Measurements from ENCODE around the gene KL.

DNA sequence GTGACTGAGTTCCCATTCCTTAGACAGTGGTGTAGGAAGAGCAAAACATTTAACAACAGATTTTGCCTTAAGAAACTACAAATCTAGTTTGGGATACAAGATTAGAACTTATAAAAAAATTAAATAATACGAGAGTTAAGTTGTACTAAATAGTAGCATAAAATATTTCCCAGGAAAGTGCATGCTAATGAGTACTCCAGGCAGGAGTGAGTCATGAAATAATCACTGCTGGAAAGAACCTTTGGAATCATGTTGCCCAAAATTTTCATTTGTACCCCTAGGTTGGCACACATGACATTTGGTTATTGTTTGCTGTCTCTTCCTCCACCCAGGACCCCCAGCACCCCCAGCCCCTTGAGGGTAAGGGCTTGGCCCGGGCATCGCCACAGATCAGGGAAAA, 26.3 kb upstream of the KL start:
- TF ChIP-seq, protein P1, sequence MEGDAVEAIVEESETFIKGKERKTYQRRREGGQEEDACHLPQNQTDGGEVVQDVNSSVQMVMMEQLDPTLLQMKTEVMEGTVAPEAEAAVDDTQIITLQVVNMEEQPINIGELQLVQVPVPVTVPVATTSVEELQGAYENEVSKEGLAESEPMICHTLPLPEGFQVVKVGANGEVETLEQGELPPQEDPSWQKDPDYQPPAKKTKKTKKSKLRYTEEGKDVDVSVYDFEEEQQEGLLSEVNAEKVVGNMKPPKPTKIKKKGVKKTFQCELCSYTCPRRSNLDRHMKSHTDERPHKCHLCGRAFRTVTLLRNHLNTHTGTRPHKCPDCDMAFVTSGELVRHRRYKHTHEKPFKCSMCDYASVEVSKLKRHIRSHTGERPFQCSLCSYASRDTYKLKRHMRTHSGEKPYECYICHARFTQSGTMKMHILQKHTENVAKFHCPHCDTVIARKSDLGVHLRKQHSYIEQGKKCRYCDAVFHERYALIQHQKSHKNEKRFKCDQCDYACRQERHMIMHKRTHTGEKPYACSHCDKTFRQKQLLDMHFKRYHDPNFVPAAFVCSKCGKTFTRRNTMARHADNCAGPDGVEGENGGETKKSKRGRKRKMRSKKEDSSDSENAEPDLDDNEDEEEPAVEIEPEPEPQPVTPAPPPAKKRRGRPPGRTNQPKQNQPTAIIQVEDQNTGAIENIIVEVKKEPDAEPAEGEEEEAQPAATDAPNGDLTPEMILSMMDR (IDR thresholded peaks at IDR 0.05) = no peak
- no peak for TF ChIP-seq POLR2A (IDR thresholded peaks at IDR 0.05)
